ENCODE results near the gene ULK3. TPM values are rescaled to one million over a fixed set of nuclear protein-coding genes. Genes with fewer than 3 reads are reported as not detected.

The ULK3 gene
- total RNA-seq, 1 experiment from 2014 or later: 48.4 TPM

- 0 out of 2 replicates have a peak overlapping the region, but pooled peaks have one; percentile 21 for H3K27ac ChIP-seq (ENCODE audit: low read depth, low read length)
- H3K4me2 ChIP-seq (ENCODE audit: low read length): no peak overlapping the region
- no peaks in the 10 kb centered on the region for H3K9me2 ChIP-seq (ENCODE audit: insufficient read depth)
- H3K4me1 ChIP-seq (ENCODE audit: control insufficient read depth in 1 of 2, insufficient read depth in 2 of 2, low read length in 2 of 2): peaks cover 11 to 30% of the 10 kb centered on the region in 2 experiments
- BruUV-seq (replicated peaks): no TSS peak
- no peak for DNase-seq (ENCODE audit: low read depth, low spot score)
- no peak overlapping the region for H3K9ac ChIP-seq (ENCODE audit: low read length)
- ATAC-seq: no peak
- no peaks in the 10 kb centered on the region for H3K27me3 ChIP-seq (ENCODE audit: insufficient read depth, low read length)
- H2AFZ ChIP-seq (ENCODE audit: low read depth, low read length, poor library complexity, severe bottlenecking): no peak overlapping the region
- H4K20me1 ChIP-seq (ENCODE audit: insufficient read depth): peaks cover 12% of the 10 kb centered on the region; the same call in 1 of the 2 replicates
- ChIA-PET RAD21 (ENCODE audit: low non-redundant PET in 1 of 2, low total read pairs in 2 of 2, uncharacterized antibody in 2 of 2, unreplicated experiment in 2 of 2) (no interaction called here), CTCF (no interaction called here), POLR2A (no interaction called here)
- no peak for TF ChIP-seq REST (IDR thresholded peaks at IDR 0.05; ENCODE audit: low read depth)
- TF ChIP-seq EZH2 (IDR thresholded peaks at IDR 0.05): no peak
- no peak for TF ChIP-seq YY1 (IDR thresholded peaks at IDR 0.05; ENCODE audit: extremely low read depth, insufficient replicate concordance, low read depth, low read length)
- no peak for TF ChIP-seq POLR2AphosphoS5 (IDR thresholded peaks at IDR 0.05; ENCODE audit: low read depth, low read length)
- TF ChIP-seq EZH2phosphoT487 (IDR thresholded peaks at IDR 0.05; ENCODE audit: borderline replicate concordance): no peak
- TF ChIP-seq ZBTB33 (IDR thresholded peaks at IDR 0.05; ENCODE audit: extremely low read depth, insufficient replicate concordance, low read length): no peak
- no peak for TF ChIP-seq SIN3A (IDR thresholded peaks at IDR 0.05; ENCODE audit: low read depth)
- no peak for TF ChIP-seq MAX (IDR thresholded peaks at IDR 0.05)
- no peak for TF ChIP-seq ZFX (IDR thresholded peaks at IDR 0.05)
- TF ChIP-seq RAD21 (IDR thresholded peaks at IDR 0.05; ENCODE audit: low read depth): no peak
- TF ChIP-seq ATF3 (IDR thresholded peaks at IDR 0.05): no peak
- no peak for TF ChIP-seq EGR1 (IDR thresholded peaks at IDR 0.05; ENCODE audit: low read depth)
- TF ChIP-seq POLR2A (IDR thresholded peaks at IDR 0.05; ENCODE audit: borderline replicate concordance, extremely low read depth, insufficient read depth, insufficient read length): no peak
- TF ChIP-seq TCF7L2 (IDR thresholded peaks at IDR 0.05; ENCODE audit: borderline replicate concordance, extremely low read depth, insufficient read depth, insufficient read length): no peak
- no peak for TF ChIP-seq CEBPB (IDR thresholded peaks at IDR 0.05; ENCODE audit: low read depth)
- TF ChIP-seq CBX3 (IDR thresholded peaks at IDR 0.05; ENCODE audit: low read depth): no peak
- no peak for TF ChIP-seq JUND (IDR thresholded peaks at IDR 0.05)
- no peak for TF ChIP-seq ZNF274 (IDR thresholded peaks at IDR 0.05; ENCODE audit: low read depth, low read length)
- H3K36me3 ChIP-seq (ENCODE audit: control insufficient read depth in 1 of 2, insufficient read depth in 2 of 2, low read length in 2 of 2): no peaks in the 10 kb centered on the region; a peak in 1 of 4 replicates
- intact Hi-C loops (cut with micrococcal nuclease): no loop called here
- H3K4me3 ChIP-seq (replicated peaks in 1 of 2; ENCODE audit: low read depth in 1 of 2, low read length in 2 of 2): no peak overlapping the region
- no peaks in the 10 kb centered on the region for H3K9me3 ChIP-seq (ENCODE audit: control insufficient read depth in 1 of 2, insufficient read depth in 1 of 2, low read depth in 1 of 2, low read length in 2 of 2)
- peaks cover 82% of the 10 kb centered on the region for H3K79me2 ChIP-seq (ENCODE audit: insufficient read depth, low read length)
Observed at GRCh38 chr15:74790080-74790916, 52.7 kb downstream of the ULK3 start.
